GM12878 (cell line): ENCODE measurements around the gene UBE2E2.

Experiments used
- CHD2 ChIP-seq: IDR thresholded peaks from 2 replicates; pipeline ENCODE4 v1.6.1; 2011; ENCODE audit warnings: low read depth, low read length, improper control_type of control experiment, borderline replicate concordance
- MYC ChIP-seq: IDR thresholded peaks from 2 replicates; pipeline ENCODE4 v1.6.1; 2011; ENCODE audit warnings: mild to moderate bottlenecking, low read length, moderate library complexity, inconsistent platforms; ENCODE audit not compliant: insufficient read depth, insufficient replicate concordance, insufficient read length, severe bottlenecking
- NBN ChIP-seq: fragments of 450-650 bp; IDR thresholded peaks from 2 replicates; pipeline ENCODE4 v1.6.1; 2016
- RAD51 ChIP-seq: fragments of 450-650 bp; IDR thresholded peaks from 2 replicates; pipeline ENCODE4 v1.6.1; 2016; ENCODE audit warnings: moderate library complexity, mild to moderate bottlenecking, inconsistent platforms
- SIX5 ChIP-seq: IDR thresholded peaks from 2 replicates; pipeline ENCODE4 v1.6.1; 2011; ENCODE audit warnings: mild to moderate bottlenecking, low read depth, low read length, moderate library complexity; ENCODE audit not compliant: severe bottlenecking
- STAT3 ChIP-seq: IDR thresholded peaks from 2 replicates; pipeline ENCODE4 v1.6.1; 2011; ENCODE audit warnings: low read depth, low read length, improper control_type of control experiment
- TF ChIP-seq, protein P1 (sequence below), 3 experiments: IDR thresholded peaks in 2 of 3; conservative IDR thresholded peaks in 1 of 3; 2 replicates each; pipeline ENCODE4 v1.5.1; 2011; ENCODE audit warnings: low read depth in 3 of 3, low read length in 3 of 3, mild to moderate bottlenecking in 3 of 3, control low read depth in 2 of 3, moderate library complexity in 2 of 3, inconsistent platforms in 1 of 3, mixed read lengths in 1 of 3; ENCODE audit not compliant: control insufficient read depth in 2 of 3, insufficient read depth in 1 of 3; ENCODE audit errors: extremely low read depth in 1 of 3
- TF ChIP-seq, protein P2 (sequence below): IDR thresholded peaks from 2 replicates; pipeline ENCODE4 v1.6.1; 2011; ENCODE audit warnings: borderline replicate concordance, low read depth, mild to moderate bottlenecking, moderate library complexity, mixed read lengths, low read length; ENCODE audit not compliant: insufficient read depth; ENCODE audit errors: extremely low read length

DNA sequence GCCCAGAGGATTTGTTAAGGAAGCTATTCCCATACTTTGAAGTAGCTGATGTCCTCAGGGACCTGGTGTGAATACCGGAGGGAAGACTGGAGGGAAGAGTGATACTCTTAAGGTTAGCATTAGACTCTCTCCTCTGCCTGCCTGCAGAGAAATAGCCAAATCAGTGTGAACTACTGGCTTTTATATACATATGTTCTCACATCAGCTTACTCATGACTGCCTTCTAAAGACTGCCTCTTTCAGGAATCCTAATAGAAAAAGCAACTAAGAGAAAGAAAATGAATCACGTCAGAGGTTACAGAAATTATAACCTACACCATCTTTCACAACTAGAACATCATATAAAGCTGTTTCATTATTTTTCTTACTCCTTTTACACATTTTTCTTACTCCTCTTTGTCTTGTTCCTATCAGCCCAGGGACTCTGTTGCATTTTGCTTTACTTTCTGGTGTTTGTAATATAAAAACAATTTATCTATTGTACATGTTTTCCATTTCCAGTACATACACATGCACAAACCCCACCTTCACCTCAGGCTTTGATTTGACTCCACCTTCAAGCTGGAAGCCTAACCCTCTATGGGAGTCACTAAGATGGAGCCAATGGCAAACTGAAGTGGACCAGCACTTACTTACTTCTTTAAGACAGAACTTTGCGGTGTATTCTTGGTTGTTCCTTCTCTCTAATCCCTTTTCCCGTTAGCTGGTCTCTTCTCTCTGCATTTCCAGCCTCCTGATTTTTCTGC, 345.0 kb downstream of the UBE2E2 start:
- TF ChIP-seq, protein P1, sequence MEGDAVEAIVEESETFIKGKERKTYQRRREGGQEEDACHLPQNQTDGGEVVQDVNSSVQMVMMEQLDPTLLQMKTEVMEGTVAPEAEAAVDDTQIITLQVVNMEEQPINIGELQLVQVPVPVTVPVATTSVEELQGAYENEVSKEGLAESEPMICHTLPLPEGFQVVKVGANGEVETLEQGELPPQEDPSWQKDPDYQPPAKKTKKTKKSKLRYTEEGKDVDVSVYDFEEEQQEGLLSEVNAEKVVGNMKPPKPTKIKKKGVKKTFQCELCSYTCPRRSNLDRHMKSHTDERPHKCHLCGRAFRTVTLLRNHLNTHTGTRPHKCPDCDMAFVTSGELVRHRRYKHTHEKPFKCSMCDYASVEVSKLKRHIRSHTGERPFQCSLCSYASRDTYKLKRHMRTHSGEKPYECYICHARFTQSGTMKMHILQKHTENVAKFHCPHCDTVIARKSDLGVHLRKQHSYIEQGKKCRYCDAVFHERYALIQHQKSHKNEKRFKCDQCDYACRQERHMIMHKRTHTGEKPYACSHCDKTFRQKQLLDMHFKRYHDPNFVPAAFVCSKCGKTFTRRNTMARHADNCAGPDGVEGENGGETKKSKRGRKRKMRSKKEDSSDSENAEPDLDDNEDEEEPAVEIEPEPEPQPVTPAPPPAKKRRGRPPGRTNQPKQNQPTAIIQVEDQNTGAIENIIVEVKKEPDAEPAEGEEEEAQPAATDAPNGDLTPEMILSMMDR (IDR thresholded peaks at IDR 0.05 in 2 of 3, conservative IDR thresholded peaks at IDR 0.05 in 1 of 3; ENCODE audit: control insufficient read depth in 2 of 3, extremely low read depth in 1 of 3, insufficient read depth in 1 of 3, low read depth in 3 of 3, low read length in 3 of 3), result no peak
- TF ChIP-seq STAT3 (no peak), MYC (no peak), RAD51 (no peak), CHD2 (no peak), SIX5 (no peak), NBN (no peak)
- TF ChIP-seq, protein P2, sequence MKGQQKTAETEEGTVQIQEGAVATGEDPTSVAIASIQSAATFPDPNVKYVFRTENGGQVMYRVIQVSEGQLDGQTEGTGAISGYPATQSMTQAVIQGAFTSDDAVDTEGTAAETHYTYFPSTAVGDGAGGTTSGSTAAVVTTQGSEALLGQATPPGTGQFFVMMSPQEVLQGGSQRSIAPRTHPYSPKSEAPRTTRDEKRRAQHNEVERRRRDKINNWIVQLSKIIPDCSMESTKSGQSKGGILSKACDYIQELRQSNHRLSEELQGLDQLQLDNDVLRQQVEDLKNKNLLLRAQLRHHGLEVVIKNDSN, result no peak
